Coronary artery (tissue), 2 donors: Measurements from ENCODE around the gene UFSP2.
A peak's percentile ranks its signal among the peaks of the same experiment; 100 is the strongest.

ENCODE experiments used
- DNase-seq: peaks from one replicate; pipeline ENCODE4 v3.0.0-alpha.2; 2017; ENCODE audit warnings: low spot score
- H3K27ac ChIP-seq, 2 donors: fragments of 200-600 bp; sonication (generic); one replicate each; pipeline ENCODE4 v1.5.1; 2016 to 2019
- H3K4me3 ChIP-seq: fragments of 200-600 bp; sonication (generic); 2 replicates; pipeline ENCODE4 v1.5.1; 2016; ENCODE audit warnings: mild to moderate bottlenecking, moderate library complexity
- TF ChIP-seq, protein P1 (sequence below): fragments of 200-600 bp; sonication (generic); IDR thresholded peaks from one replicate; pipeline ENCODE4 v1.5.1; 2019; ENCODE audit warnings: antibody characterized with exemption

UFSP2 gene

GRCh38 chr4:185412412-185412811, 13.4 kb downstream of the UFSP2 start:
- no peak overlapping the region for H3K4me3 ChIP-seq
- TF ChIP-seq, protein P1, sequence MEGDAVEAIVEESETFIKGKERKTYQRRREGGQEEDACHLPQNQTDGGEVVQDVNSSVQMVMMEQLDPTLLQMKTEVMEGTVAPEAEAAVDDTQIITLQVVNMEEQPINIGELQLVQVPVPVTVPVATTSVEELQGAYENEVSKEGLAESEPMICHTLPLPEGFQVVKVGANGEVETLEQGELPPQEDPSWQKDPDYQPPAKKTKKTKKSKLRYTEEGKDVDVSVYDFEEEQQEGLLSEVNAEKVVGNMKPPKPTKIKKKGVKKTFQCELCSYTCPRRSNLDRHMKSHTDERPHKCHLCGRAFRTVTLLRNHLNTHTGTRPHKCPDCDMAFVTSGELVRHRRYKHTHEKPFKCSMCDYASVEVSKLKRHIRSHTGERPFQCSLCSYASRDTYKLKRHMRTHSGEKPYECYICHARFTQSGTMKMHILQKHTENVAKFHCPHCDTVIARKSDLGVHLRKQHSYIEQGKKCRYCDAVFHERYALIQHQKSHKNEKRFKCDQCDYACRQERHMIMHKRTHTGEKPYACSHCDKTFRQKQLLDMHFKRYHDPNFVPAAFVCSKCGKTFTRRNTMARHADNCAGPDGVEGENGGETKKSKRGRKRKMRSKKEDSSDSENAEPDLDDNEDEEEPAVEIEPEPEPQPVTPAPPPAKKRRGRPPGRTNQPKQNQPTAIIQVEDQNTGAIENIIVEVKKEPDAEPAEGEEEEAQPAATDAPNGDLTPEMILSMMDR, result no peak
- no peak for DNase-seq
- peak overlapping the region in 1 of 2 donors; percentile 1 for H3K27ac ChIP-seq

DNA sequence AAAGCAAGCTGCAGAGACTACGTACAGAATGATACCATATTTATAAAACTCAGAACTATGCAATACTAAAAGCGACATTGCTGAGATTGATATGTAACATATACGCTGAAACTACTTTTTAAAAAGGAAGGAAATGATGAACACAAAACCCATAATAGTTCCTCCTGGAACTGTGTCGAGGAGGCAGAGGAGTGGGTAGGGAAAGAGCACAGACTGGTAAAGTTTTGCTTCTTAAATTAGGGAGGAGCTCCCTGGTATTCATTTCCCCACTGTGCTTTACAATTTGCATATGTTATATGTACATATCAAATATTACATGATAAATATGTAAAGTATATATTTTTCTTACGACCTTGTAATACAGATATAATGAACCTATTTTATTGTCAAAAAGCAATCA, 13.9 kb downstream of the UFSP2 start:
- DNase-seq, result no peak
- TF ChIP-seq, protein P1, result no peak
- H3K27ac ChIP-seq, result no peak overlapping the region
- no peak overlapping the region for H3K4me3 ChIP-seq

DNA sequence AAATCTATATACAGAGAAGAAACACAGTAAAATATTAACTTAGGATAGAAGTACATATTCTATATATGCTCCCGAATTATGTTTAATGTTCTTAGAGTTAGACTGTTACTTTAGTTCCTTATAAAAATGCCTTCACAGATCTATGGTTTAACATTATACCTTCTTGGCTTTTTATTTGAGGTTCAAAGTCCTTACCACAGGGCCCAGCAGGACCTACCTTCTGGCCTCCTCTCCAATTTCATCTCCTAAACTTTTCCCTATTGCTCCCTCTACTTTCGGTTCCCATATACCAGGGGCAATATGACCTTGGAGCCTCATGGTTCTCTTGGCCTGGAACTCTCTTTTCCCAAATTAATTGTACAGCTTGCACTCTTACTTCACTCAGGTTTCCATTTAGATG, 17.3 kb downstream of the UFSP2 start:
- H3K4me3 ChIP-seq, result no peak overlapping the region
- TF ChIP-seq, protein P1, result no peak
- no peak overlapping the region for H3K27ac ChIP-seq
- DNase-seq, result no peak

- no peak overlapping the region for H3K4me3 ChIP-seq
- no peak overlapping the region for H3K27ac ChIP-seq
- TF ChIP-seq, protein P1, result no peak
- no peak for DNase-seq
Observed at GRCh38 chr4:185405296-185405999, 20.3 kb downstream of the UFSP2 start.

DNA sequence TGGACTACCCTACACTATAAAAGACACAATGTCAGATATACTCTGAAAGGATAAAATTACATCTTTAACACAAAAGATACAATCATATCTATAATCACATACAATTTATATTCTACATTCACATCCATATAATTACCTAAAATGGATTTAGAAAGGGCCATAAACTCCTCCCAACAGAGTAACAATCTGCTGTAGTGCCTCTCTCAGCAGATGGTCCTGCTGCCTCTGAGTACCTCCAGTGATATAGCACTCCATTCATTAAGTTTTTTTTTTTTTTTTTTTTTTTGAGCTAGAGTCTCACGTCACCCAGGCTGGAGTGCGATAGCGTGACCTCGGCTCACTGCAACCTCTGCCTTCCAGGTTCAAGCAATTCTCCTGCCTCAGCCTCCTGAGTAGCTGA, 21.7 kb downstream of the UFSP2 start:
- Histone ChIP-seq H3K4me3 (no peak overlapping the region), H3K27ac (no peak overlapping the region)
- TF ChIP-seq, protein P1, result no peak
- DNase-seq, result no peak

DNA sequence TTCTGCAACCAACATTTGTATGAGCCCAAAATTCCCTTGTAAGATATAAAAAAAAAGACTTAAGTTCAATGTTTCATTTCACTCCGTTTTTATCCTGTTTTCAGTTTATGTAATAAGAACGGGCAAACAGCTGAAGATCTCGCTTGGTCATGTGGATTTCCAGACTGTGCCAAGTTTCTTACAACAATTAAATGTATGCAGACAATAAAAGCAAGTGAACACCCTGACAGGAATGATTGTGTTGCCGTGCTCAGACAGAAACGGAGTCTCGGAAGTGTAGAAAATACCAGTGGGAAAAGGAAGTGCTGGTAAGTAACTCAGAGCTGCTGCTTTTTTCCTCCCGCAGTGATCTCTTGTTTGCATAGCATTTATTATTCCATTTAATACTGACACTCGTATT, 26.3 kb downstream of the UFSP2 start:
- no peak for DNase-seq
- TF ChIP-seq, protein P1, result no peak
- Histone ChIP-seq H3K4me3 (no peak overlapping the region), H3K27ac (peak overlapping the region in 1 of 2 donors; percentile 43)

DNA sequence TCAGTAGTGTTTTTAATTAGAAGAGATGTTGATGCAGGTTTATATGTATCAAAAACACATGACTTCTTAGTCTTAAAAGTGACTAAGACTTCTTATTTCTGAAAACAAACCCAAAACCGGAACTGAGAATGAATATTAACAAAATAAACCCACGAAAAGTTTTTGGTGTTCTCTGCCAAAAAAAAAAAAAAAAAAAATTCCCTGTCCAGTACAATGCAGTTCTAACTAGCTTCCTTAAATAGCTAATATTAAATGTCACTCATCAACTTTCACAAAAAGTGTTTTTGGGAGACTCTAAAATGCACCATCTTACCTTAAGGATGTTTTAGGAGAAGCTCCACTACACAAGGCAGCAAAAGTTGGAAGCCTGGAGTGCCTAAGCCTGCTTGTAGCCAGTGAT, 27.1 kb downstream of the UFSP2 start:
- DNase-seq, result no peak
- no peak overlapping the region for H3K4me3 ChIP-seq
- TF ChIP-seq, protein P1, result no peak
- H3K27ac ChIP-seq, result peak overlapping the region; percentile 27 to 43
